Stomach (tissue), 4 donors: Measurements from ENCODE around the gene NF1.

Experiments
- CTCF ChIP-seq, 7 experiments: fragments of 450-650 bp in 4 of 7; fragments of 200-600 bp in 3 of 7; sonication (generic) in 3 of 7; IDR thresholded peaks; one replicate each; pipeline ENCODE4 v1.5.1; 2016 to 2019; ENCODE audit warnings: antibody characterized with exemption in 7 of 7, control low read depth in 2 of 7, mild to moderate bottlenecking in 1 of 7
- POLR2A ChIP-seq, 4 donors: fragments of 450-650 bp; IDR thresholded peaks; one replicate each; pipeline ENCODE4 v1.6.1; 2016; ENCODE audit warnings: antibody characterized with exemption in 4 of 4, control low read depth in 2 of 4, mild to moderate bottlenecking in 1 of 4, moderate library complexity in 1 of 4
- POLR2AphosphoS5 ChIP-seq, 3 donors: sonication (generic); formaldehyde crosslinking; IDR thresholded peaks; one replicate each; pipeline ENCODE4 v1.6.1; 2016; ENCODE audit warnings: antibody characterized with exemption in 3 of 3

GRCh38 chr17:31392856-31393748 lies 298.3 kb downstream of the NF1 start:
- TF ChIP-seq CTCF (IDR thresholded peaks at IDR 0.05): no peak
- no peak for TF ChIP-seq POLR2A (IDR thresholded peaks at IDR 0.05)
- TF ChIP-seq POLR2AphosphoS5 (IDR thresholded peaks at IDR 0.05): no peak
